Dendritic cell treated with granulocyte-macrophage colony-stimulating factor and Interleukin-4, amounts not matched to agents 40 ng/mL and 50 ng/mL, for 4 days (primary cell): ENCODE measurements around the gene AASS.

ENCODE experiments used
- H3K27ac Mint-ChIP-seq: one replicate; pipeline ENCODE4 v1.8.0; 2022; ENCODE audit warnings: mild to moderate bottlenecking, mixed read lengths
- H3K27me3 Mint-ChIP-seq: one replicate; pipeline ENCODE4 v1.8.0; 2022; ENCODE audit warnings: mild to moderate bottlenecking, mixed read lengths
- H3K36me3 Mint-ChIP-seq: one replicate; pipeline ENCODE4 v1.8.0; 2022; ENCODE audit warnings: low read depth, mixed read lengths
- H3K4me1 Mint-ChIP-seq: one replicate; pipeline ENCODE4 v1.8.0; 2022; ENCODE audit warnings: low read depth, mixed read lengths
- H3K4me3 Mint-ChIP-seq: one replicate; pipeline ENCODE4 v1.8.0; 2022; ENCODE audit warnings: mild to moderate bottlenecking, moderate library complexity, mixed read lengths
- H3K9me3 Mint-ChIP-seq: one replicate; pipeline ENCODE4 v1.8.0; 2022; ENCODE audit warnings: mixed read lengths
- intact Hi-C: fragments of 100-400 bp; cut with micrococcal nuclease; formaldehyde crosslinking; loops from one replicate; pipeline ENCODE4 v1.15.0; 2022

The AASS gene

GRCh38 chr7:122054393-122054792, 89.7 kb downstream of the AASS start:
- no peaks in the 10 kb centered on the region for H3K9me3 Mint-ChIP-seq
- no peaks in the 10 kb centered on the region for H3K36me3 Mint-ChIP-seq
- intact Hi-C loops, result no loop called here
- no peaks in the 10 kb centered on the region for H3K27me3 Mint-ChIP-seq
- H3K4me3 Mint-ChIP-seq, result no peak overlapping the region
- no peaks in the 10 kb centered on the region for H3K4me1 Mint-ChIP-seq
- H3K27ac Mint-ChIP-seq, result no peak overlapping the region

- Mint-ChIP-seq H3K27ac (no peak overlapping the region), H3K4me3 (no peak overlapping the region), H3K4me1 (no peaks in the 10 kb centered on the region), H3K9me3 (peaks cover 11% of the 10 kb centered on the region), H3K27me3 (no peaks in the 10 kb centered on the region), H3K36me3 (no peaks in the 10 kb centered on the region)
- intact Hi-C loops, result no loop called here
Observed at GRCh38 chr7:122046402-122046801, 97.6 kb downstream of the AASS start.

GRCh38 chr7:122040147-122040546, 103.9 kb downstream of the AASS start:
- Mint-ChIP-seq H3K4me1 (no peaks in the 10 kb centered on the region), H3K4me3 (no peak overlapping the region), H3K36me3 (no peaks in the 10 kb centered on the region), H3K9me3 (no peaks in the 10 kb centered on the region), H3K27me3 (no peaks in the 10 kb centered on the region), H3K27ac (no peak overlapping the region)
- intact Hi-C loops, result no loop called here

- H3K9me3 Mint-ChIP-seq, result no peaks in the 10 kb centered on the region
- intact Hi-C loops, result loop anchor here (10.0 kb wide), 1 partner anchor 56 kb away; no protein-coding TSS in a partner anchor
- no peak overlapping the region for H3K4me3 Mint-ChIP-seq
- H3K4me1 Mint-ChIP-seq, result no peaks in the 10 kb centered on the region
- H3K27me3 Mint-ChIP-seq, result no peaks in the 10 kb centered on the region
- no peak overlapping the region for H3K27ac Mint-ChIP-seq
- H3K36me3 Mint-ChIP-seq, result no peaks in the 10 kb centered on the region
Observed at GRCh38 chr7:122038904-122039303, 105.1 kb downstream of the AASS start.

GRCh38 chr7:122038134-122038533, 105.9 kb downstream of the AASS start:
- H3K36me3 Mint-ChIP-seq, result no peaks in the 10 kb centered on the region
- no peak overlapping the region for H3K27ac Mint-ChIP-seq
- H3K4me3 Mint-ChIP-seq, result no peak overlapping the region
- intact Hi-C loops, result loop anchor here (10.0 kb wide), 1 partner anchor 57 kb away; no protein-coding TSS in a partner anchor
- no peaks in the 10 kb centered on the region for H3K27me3 Mint-ChIP-seq
- no peaks in the 10 kb centered on the region for H3K9me3 Mint-ChIP-seq
- H3K4me1 Mint-ChIP-seq, result no peaks in the 10 kb centered on the region

- H3K4me3 Mint-ChIP-seq, result no peak overlapping the region
- H3K4me1 Mint-ChIP-seq, result no peaks in the 10 kb centered on the region
- H3K9me3 Mint-ChIP-seq, result no peaks in the 10 kb centered on the region
- H3K36me3 Mint-ChIP-seq, result no peaks in the 10 kb centered on the region
- H3K27me3 Mint-ChIP-seq, result no peaks in the 10 kb centered on the region
- intact Hi-C loops, result loop anchor here (10.0 kb wide), 1 partner anchor 59 kb away; no protein-coding TSS in a partner anchor
- H3K27ac Mint-ChIP-seq, result no peak overlapping the region
Observed at GRCh38 chr7:122035876-122036275, 108.2 kb downstream of the AASS start.

GRCh38 chr7:122033641-122034040, 110.4 kb downstream of the AASS start:
- no peak overlapping the region for H3K4me3 Mint-ChIP-seq
- intact Hi-C loops, result loop anchor here (10.0 kb wide), 1 partner anchor 61 kb away; no protein-coding TSS in a partner anchor
- H3K27me3 Mint-ChIP-seq, result no peaks in the 10 kb centered on the region
- H3K9me3 Mint-ChIP-seq, result no peaks in the 10 kb centered on the region
- no peak overlapping the region for H3K27ac Mint-ChIP-seq
- no peaks in the 10 kb centered on the region for H3K36me3 Mint-ChIP-seq
- no peaks in the 10 kb centered on the region for H3K4me1 Mint-ChIP-seq

GRCh38 chr7:122027058-122027457, 117.0 kb downstream of the AASS start:
- Mint-ChIP-seq H3K4me3 (no peak overlapping the region), H3K27ac (no peak overlapping the region), H3K36me3 (no peaks in the 10 kb centered on the region), H3K27me3 (no peaks in the 10 kb centered on the region), H3K9me3 (no peaks in the 10 kb centered on the region), H3K4me1 (no peaks in the 10 kb centered on the region)
- intact Hi-C loops, result no loop called here
